NOMO-1 treated with dmso at 0.1 percent for 144 hours (cell line): ENCODE results near the gene CORO2B.

ENCODE experiments used
- DNase-seq: peaks from one replicate; lab custom pipeline; 2025; ENCODE audit not compliant: unreplicated experiment; lab: John Stamatoyannopoulos, UW

Gene CORO2B

GRCh38 chr15:68696414-68697363 is 117.9 kb downstream of the CORO2B start:
- no peak for DNase-seq

- no peak for DNase-seq
These were observed 119.2 kb downstream of the CORO2B start for GRCh38 chr15:68697711-68698690.

- no peak for DNase-seq
These were observed 119.9 kb downstream of the CORO2B start for GRCh38 chr15:68698708-68699107.

GRCh38 chr15:68699124-68699880 is 120.5 kb downstream of the CORO2B start:
- DNase-seq = no peak

- no peak for DNase-seq
These were observed 121.2 kb downstream of the CORO2B start for GRCh38 chr15:68699881-68700454.

- no peak for DNase-seq
These were observed 121.8 kb downstream of the CORO2B start for GRCh38 chr15:68700455-68701123.

GRCh38 chr15:68701886-68702285 is 123.1 kb downstream of the CORO2B start:
- no peak for DNase-seq

- no peak for DNase-seq
These were observed 125.8 kb downstream of the CORO2B start for GRCh38 chr15:68704496-68705021.

- DNase-seq = no peak
These were observed 127.5 kb downstream of the CORO2B start for GRCh38 chr15:68706256-68706655.

- no peak for DNase-seq
These were observed 128.1 kb downstream of the CORO2B start for GRCh38 chr15:68706931-68707330.

- DNase-seq = no peak
These were observed 128.6 kb downstream of the CORO2B start for GRCh38 chr15:68707386-68707785.

GRCh38 chr15:68709876-68710275 is 131.1 kb downstream of the CORO2B start:
- DNase-seq = no peak

GRCh38 chr15:68710536-68710935 is 131.7 kb downstream of the CORO2B start:
- DNase-seq = no peak

- no peak for DNase-seq
These were observed 132.6 kb downstream of the CORO2B start for GRCh38 chr15:68711406-68711805.

- no peak for DNase-seq
These were observed 134.1 kb downstream of the CORO2B start for GRCh38 chr15:68712886-68713285.

- DNase-seq = no peak
These were observed 135.1 kb downstream of the CORO2B start for GRCh38 chr15:68713874-68714273.

GRCh38 chr15:68715111-68715510 is 136.3 kb downstream of the CORO2B start:
- no peak for DNase-seq

GRCh38 chr15:68717951-68718350 is 139.2 kb downstream of the CORO2B start:
- DNase-seq = no peak

GRCh38 chr15:68718468-68718867 is 139.7 kb downstream of the CORO2B start:
- DNase-seq = no peak

GRCh38 chr15:68719051-68719450 is 140.3 kb downstream of the CORO2B start:
- no peak for DNase-seq
